Testis (tissue), 3 donors: ENCODE data around the gene CX3CR1. TPM values are rescaled to one million over a fixed set of nuclear protein-coding genes. Genes with fewer than 3 reads are reported as not detected.
"Not testable (repeated sequence)": the region's sequence is repeated elsewhere in the genome, so short reads cannot be mapped to it uniquely, and the experiment has no call there.

Source experiments
- DNase-seq: peaks from one replicate; pipeline ENCODE4 v3.0.0-alpha.2; 2019
- H3K27ac ChIP-seq, 2 donors: fragments of 200-600 bp; sonication (generic); one replicate each; pipeline ENCODE4 v1.5.1; 2019
- H3K27me3 ChIP-seq: fragments of 200-600 bp; sonication (generic); one replicate; pipeline ENCODE4 v1.5.1; 2019
- H3K36me3 ChIP-seq: fragments of 200-600 bp; sonication (generic); one replicate; pipeline ENCODE4 v1.5.1; 2017; ENCODE audit warnings: low read depth; ENCODE audit errors: missing control alignments
- H3K4me1 ChIP-seq: fragments of 200-600 bp; sonication (generic); one replicate; pipeline ENCODE4 v1.5.1; 2019
- H3K4me3 ChIP-seq, 2 donors: fragments of 200-600 bp; sonication (generic); one replicate each; pipeline ENCODE4 v1.5.1; 2017 to 2019
- H3K9me3 ChIP-seq: fragments of 200-600 bp; sonication (generic); one replicate; pipeline ENCODE4 v1.5.1; 2017
- POLR2A ChIP-seq: fragments of 450-650 bp; IDR thresholded peaks from one replicate; pipeline ENCODE4 v1.6.1; 2017; ENCODE audit warnings: antibody characterized with exemption, mild to moderate bottlenecking, moderate library complexity
- WGBS, 2 donors: methylation state at CpG; one replicate each; pipeline ENCODE4 v1.1.5; 2018; 5-methylcytosine and 5-hydroxymethylcytosine counted together
- intact Hi-C: fragments of 100-400 bp; cut with DNase I; formaldehyde crosslinking; loops from one replicate; pipeline ENCODE4 v1.15.1; 2023; ENCODE audit warnings: low total_unique reads
- polyA plus RNA-seq: library from polyadenylated mRNA; stranded (reverse); fragments of 350-450 nt; fragmentation: Illumina TruSeq; extraction: RNeasy Lipid Tissue Mini Kit (QIAGEN cat#74804); gene quantifications from one replicate; pipeline ENCODE4 v1.2.3, GENCODE V29; 2014; ENCODE audit warnings: low read depth, low replicate concordance; ENCODE audit not compliant: insufficient read depth
- total RNA-seq, 2 donors: library from RNA; depleted of rRNA; stranded (reverse); fragments of >200 nt; gene quantifications; one replicate each; pipeline ENCODE4 v1.2.3, GENCODE V29; 2016
- TF ChIP-seq, protein P1 (sequence below), 3 experiments: fragments of 450-650 bp in 2 of 3; fragments of 200-600 bp in 1 of 3; sonication (generic) in 1 of 3; IDR thresholded peaks; one replicate each; pipeline ENCODE4 v1.5.1; 2016 to 2019; ENCODE audit warnings: antibody characterized with exemption in 3 of 3, mild to moderate bottlenecking in 2 of 3, moderate library complexity in 1 of 3

Gene CX3CR1
- total and polyA plus RNA-seq, 3 donors from 2014 or later: 1.4 to 3.5 (median 2.0) TPM

DNA sequence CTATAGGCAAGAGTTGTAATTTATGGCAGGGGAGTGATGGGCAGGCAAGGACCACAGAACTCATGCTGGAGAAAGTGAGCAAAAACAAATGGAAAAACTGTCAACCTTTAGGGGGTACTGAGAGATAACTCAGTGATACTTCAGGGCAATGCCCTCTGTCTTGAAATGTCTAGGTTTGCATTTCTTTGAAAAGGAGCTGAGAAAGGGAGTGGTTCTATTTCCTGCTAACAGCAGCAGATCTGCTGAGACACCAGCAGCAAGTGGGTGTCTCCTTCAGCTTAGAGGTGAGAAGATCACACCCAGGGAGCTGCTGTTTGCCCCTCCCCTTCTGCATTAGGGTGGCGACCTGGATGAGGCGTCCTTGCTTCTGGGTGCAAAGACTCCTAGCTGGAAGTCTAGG lies 45.2 kb downstream of the CX3CR1 start:
- DNase-seq: no peak
- H3K9me3 ChIP-seq: no peaks in the 10 kb centered on the region
- TF ChIP-seq, protein P1, sequence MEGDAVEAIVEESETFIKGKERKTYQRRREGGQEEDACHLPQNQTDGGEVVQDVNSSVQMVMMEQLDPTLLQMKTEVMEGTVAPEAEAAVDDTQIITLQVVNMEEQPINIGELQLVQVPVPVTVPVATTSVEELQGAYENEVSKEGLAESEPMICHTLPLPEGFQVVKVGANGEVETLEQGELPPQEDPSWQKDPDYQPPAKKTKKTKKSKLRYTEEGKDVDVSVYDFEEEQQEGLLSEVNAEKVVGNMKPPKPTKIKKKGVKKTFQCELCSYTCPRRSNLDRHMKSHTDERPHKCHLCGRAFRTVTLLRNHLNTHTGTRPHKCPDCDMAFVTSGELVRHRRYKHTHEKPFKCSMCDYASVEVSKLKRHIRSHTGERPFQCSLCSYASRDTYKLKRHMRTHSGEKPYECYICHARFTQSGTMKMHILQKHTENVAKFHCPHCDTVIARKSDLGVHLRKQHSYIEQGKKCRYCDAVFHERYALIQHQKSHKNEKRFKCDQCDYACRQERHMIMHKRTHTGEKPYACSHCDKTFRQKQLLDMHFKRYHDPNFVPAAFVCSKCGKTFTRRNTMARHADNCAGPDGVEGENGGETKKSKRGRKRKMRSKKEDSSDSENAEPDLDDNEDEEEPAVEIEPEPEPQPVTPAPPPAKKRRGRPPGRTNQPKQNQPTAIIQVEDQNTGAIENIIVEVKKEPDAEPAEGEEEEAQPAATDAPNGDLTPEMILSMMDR (IDR thresholded peaks at IDR 0.05): no peak
- TF ChIP-seq POLR2A: no peak
- no peak overlapping the region for H3K4me3 ChIP-seq
- 32 to 72% methylated on average over 2 of the region's 2 CpGs for WGBS, 2 donors
- intact Hi-C loops: no loop called here
- no peak overlapping the region for H3K27ac ChIP-seq
- no peaks in the 10 kb centered on the region for H3K4me1 ChIP-seq
- H3K36me3 ChIP-seq: no peaks in the 10 kb centered on the region
- no peaks in the 10 kb centered on the region for H3K27me3 ChIP-seq

DNA sequence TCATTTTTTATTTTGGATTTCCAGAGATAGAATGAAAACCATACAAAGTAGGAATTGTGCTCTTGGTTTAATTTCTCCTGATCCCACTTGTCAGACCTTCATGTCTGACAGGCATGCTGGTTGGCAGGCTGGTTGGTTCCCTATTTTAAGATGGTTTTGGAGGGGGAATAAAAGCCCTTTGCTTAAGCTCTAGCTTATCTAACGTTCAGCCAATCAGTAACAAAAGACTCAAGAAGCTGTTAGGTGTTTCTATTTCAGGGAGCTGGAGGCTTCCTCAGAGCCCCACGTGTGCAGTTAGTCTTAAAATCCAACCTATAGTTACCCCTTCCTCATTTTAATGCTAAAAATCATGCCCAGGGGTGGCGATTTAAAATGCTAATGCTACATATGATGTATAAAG lies 47.0 kb downstream of the CX3CR1 start:
- intact Hi-C loops: no loop called here
- no peaks in the 10 kb centered on the region for H3K9me3 ChIP-seq
- DNase-seq: no peak
- 43 to 54% methylated on average over 3 of the region's 3 CpGs for WGBS, 2 donors
- no peak for TF ChIP-seq POLR2A
- TF ChIP-seq, protein P1 (IDR thresholded peaks at IDR 0.05): no peak
- H3K4me1 ChIP-seq: no peaks in the 10 kb centered on the region
- H3K36me3 ChIP-seq: no peaks in the 10 kb centered on the region
- H3K27ac ChIP-seq: no peak overlapping the region
- H3K27me3 ChIP-seq: no peaks in the 10 kb centered on the region
- H3K4me3 ChIP-seq: no peak overlapping the region

GRCh38 chr3:39230453-39230852 lies 49.4 kb downstream of the CX3CR1 start:
- WGBS, 2 donors: 97 to 100% methylated on average over 1 of the region's 1 CpG
- no peak for DNase-seq
- Histone ChIP-seq H3K9me3 (no peaks in the 10 kb centered on the region), H3K4me1 (no peaks in the 10 kb centered on the region), H3K36me3 (no peaks in the 10 kb centered on the region), H3K27ac (no peak overlapping the region), H3K27me3 (no peaks in the 10 kb centered on the region), H3K4me3 (no peak overlapping the region)
- TF ChIP-seq, protein P1 (IDR thresholded peaks at IDR 0.05): no peak
- TF ChIP-seq POLR2A: no peak
- intact Hi-C loops: no loop called here

- no peak overlapping the region for H3K27ac ChIP-seq
- intact Hi-C loops: no loop called here
These were observed 51.3 kb downstream of the CX3CR1 start for GRCh38 chr3:39228496-39228895.

DNA sequence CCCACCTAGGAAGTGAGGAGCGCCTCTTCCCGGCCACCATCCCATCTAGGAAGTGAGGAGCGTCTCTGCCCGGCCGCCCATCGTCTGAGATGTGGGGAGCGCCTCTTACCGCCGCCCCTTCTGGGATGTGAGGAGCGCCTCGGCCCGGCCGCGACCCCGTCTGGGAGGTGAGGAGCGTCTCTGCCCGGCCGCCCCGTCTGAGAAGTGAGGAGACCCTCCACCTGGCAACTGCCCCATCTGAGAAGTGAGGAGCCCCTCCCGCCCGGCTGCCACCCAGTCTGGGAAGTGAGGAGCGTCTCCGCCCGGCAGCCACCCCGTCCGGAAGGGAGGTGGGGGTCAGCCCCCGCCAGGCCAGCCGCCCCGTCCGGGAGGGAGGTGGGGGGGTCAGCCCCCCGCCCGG lies 52.2 kb downstream of the CX3CR1 start:
- intact Hi-C loops, H3K9me3 ChIP-seq, DNase-seq, H3K4me1 ChIP-seq, H3K27me3 ChIP-seq, H3K27ac ChIP-seq, H3K36me3 ChIP-seq: not testable (repeated sequence)
- H3K4me3 ChIP-seq: peak overlapping the region in 1 of 2 donors; percentile 20
- 85% methylated on average over 17 of the region's 32 CpGs; no CpG with 5 or more reads in 1 of the 2 donors for WGBS, 2 donors

More at GRCh38 chr3:39228496-39228895, 51.3 kb downstream of the CX3CR1 start:
- DNase-seq: no peak
- Histone ChIP-seq H3K27me3 (no peaks in the 10 kb centered on the region), H3K36me3 (no peaks in the 10 kb centered on the region), H3K4me3 (no peak overlapping the region), H3K4me1 (no peaks in the 10 kb centered on the region), H3K9me3 (no peaks in the 10 kb centered on the region)
- TF ChIP-seq, protein P1 (IDR thresholded peaks at IDR 0.05): no peak
- no peak for TF ChIP-seq POLR2A
- 67 to 73% methylated on average over 4 of the region's 4 CpGs for WGBS, 2 donors
